Mesenchymal stem cell (in vitro differentiated cells and primary cell): ENCODE data around the gene CYP19A1.

Source experiments
- DNase-seq: peaks from one replicate; pipeline ENCODE4 v3.0.0-alpha.2; 2013
- H2AFZ ChIP-seq: one replicate; pipeline ENCODE4 v1.6.1; 2013; ENCODE audit warnings: low read depth, mild to moderate bottlenecking, control low read depth, inconsistent platforms, low read length, moderate library complexity
- H2AK5ac ChIP-seq: 2 replicates; pipeline ENCODE4 v1.6.1; 2013; ENCODE audit warnings: low read length, moderate library complexity, mild to moderate bottlenecking, inconsistent platforms; ENCODE audit not compliant: severe bottlenecking
- H2BK120ac ChIP-seq: one replicate; pipeline ENCODE4 v1.6.1; 2013; ENCODE audit warnings: low read depth, mild to moderate bottlenecking, inconsistent platforms, low read length, moderate library complexity
- H2BK12ac ChIP-seq, 2 experiments: one replicate each; pipeline ENCODE4 v1.6.1; 2013; ENCODE audit warnings: inconsistent platforms in 2 of 2, low read length in 2 of 2, mild to moderate bottlenecking in 2 of 2, moderate library complexity in 2 of 2, control low read depth in 1 of 2
- H2BK15ac ChIP-seq: one replicate; pipeline ENCODE4 v1.6.1; 2013; ENCODE audit warnings: mild to moderate bottlenecking, low read depth, inconsistent platforms; ENCODE audit not compliant: poor library complexity, severe bottlenecking
- H2BK5ac ChIP-seq: 2 replicates; pipeline ENCODE4 v1.6.1; 2013; ENCODE audit warnings: low read depth, mild to moderate bottlenecking, low read length, control low read depth, inconsistent platforms; ENCODE audit not compliant: poor library complexity, severe bottlenecking
- H3K14ac ChIP-seq, 2 experiments: one replicate each; pipeline ENCODE4 v1.6.1; 2013; ENCODE audit warnings: inconsistent platforms in 2 of 2, low read length in 2 of 2, control low read depth in 1 of 2, mild to moderate bottlenecking in 1 of 2, moderate library complexity in 1 of 2
- H3K18ac ChIP-seq, 2 experiments: one replicate each; pipeline ENCODE4 v1.6.1; 2013; ENCODE audit warnings: inconsistent platforms in 2 of 2, low read length in 2 of 2, control low read depth in 1 of 2, low read depth in 1 of 2, mild to moderate bottlenecking in 1 of 2
- H3K23ac ChIP-seq, 2 experiments: one replicate each; pipeline ENCODE4 v1.6.1; 2013; ENCODE audit warnings: inconsistent platforms in 2 of 2, low read length in 2 of 2, mild to moderate bottlenecking in 2 of 2, moderate library complexity in 2 of 2, control low read depth in 1 of 2
- H3K27ac ChIP-seq: 2 replicates; pipeline ENCODE4 v1.5.1; 2013; ENCODE audit warnings: mild to moderate bottlenecking, moderate library complexity, low read length, control low read depth, inconsistent platforms; ENCODE audit not compliant: poor library complexity, severe bottlenecking
- H3K27me3 ChIP-seq, 2 experiments: 2 replicates each; pipeline versions ENCODE4 v1.6.1 to v1.7.0; 2013; ENCODE audit warnings: low read length in 2 of 2, mild to moderate bottlenecking in 2 of 2, moderate library complexity in 2 of 2, control low read depth in 1 of 2, inconsistent platforms in 1 of 2; ENCODE audit not compliant: control insufficient read depth in 1 of 2, insufficient read depth in 1 of 2
- H3K36me3 ChIP-seq, 2 experiments: 2 replicates each; pipeline versions ENCODE4 v1.6.1 to v1.7.0; 2013; ENCODE audit warnings: low read length in 2 of 2, control low read depth in 1 of 2, inconsistent platforms in 1 of 2, low read depth in 1 of 2, mild to moderate bottlenecking in 1 of 2; ENCODE audit not compliant: insufficient read depth in 2 of 2, control insufficient read depth in 1 of 2
- H3K4ac ChIP-seq, 2 experiments: one replicate each; pipeline ENCODE4 v1.6.1; 2013; ENCODE audit warnings: inconsistent platforms in 2 of 2, low read length in 2 of 2, mild to moderate bottlenecking in 2 of 2, moderate library complexity in 2 of 2, control low read depth in 1 of 2, low read depth in 1 of 2
- H3K4me1 ChIP-seq: 2 replicates; pipeline ENCODE4 v1.6.1; 2013; ENCODE audit warnings: low read depth, low read length, control low read depth; ENCODE audit not compliant: control insufficient read depth, insufficient read depth
- H3K4me2 ChIP-seq: 2 replicates; pipeline ENCODE4 v1.6.1; 2013; ENCODE audit warnings: low read length, mild to moderate bottlenecking, inconsistent platforms; ENCODE audit not compliant: poor library complexity, severe bottlenecking
- H3K4me3 ChIP-seq, 2 experiments: 2 replicates each; pipeline versions ENCODE4 v1.5.1 to v1.7.0; 2013; ENCODE audit warnings: low read length in 2 of 2, mild to moderate bottlenecking in 2 of 2, control low read depth in 1 of 2, low read depth in 1 of 2; ENCODE audit not compliant: insufficient read depth in 1 of 2
- H3K79me1 ChIP-seq: replicated peaks from 2 replicates; pipeline ENCODE4 v1.6.1; 2013; ENCODE audit warnings: mild to moderate bottlenecking, control low read depth, low read length, inconsistent platforms; ENCODE audit not compliant: poor library complexity, severe bottlenecking
- H3K9ac ChIP-seq: 2 replicates; pipeline ENCODE4 v1.7.0; 2013; ENCODE audit warnings: mild to moderate bottlenecking, low read length, moderate library complexity
- H3K9me3 ChIP-seq: 2 replicates; pipeline ENCODE4 v1.7.0; 2013; ENCODE audit warnings: mild to moderate bottlenecking, low read length; ENCODE audit not compliant: control insufficient read depth
- H4K8ac ChIP-seq: one replicate; pipeline ENCODE4 v1.6.1; 2013; ENCODE audit warnings: inconsistent platforms, mild to moderate bottlenecking, low read length, moderate library complexity
- H4K91ac ChIP-seq: one replicate; pipeline ENCODE4 v1.6.1; 2013; ENCODE audit warnings: mild to moderate bottlenecking, low read length, inconsistent platforms
- WGBS: methylation state at CpG from one replicate; pipeline ENCODE4 v1.1.7; 2013; ENCODE audit warnings: mixed read lengths; 5-methylcytosine and 5-hydroxymethylcytosine counted together

Gene CYP19A1

GRCh38 chr15:51348688-51349087, 10.3 kb upstream of the CYP19A1 start:
- Histone ChIP-seq H3K18ac (no peak overlapping the region), H3K14ac (no peak overlapping the region), H4K8ac (no peak overlapping the region), H2BK12ac (no peak overlapping the region), H2AFZ (no peak overlapping the region), H2BK15ac (no peak overlapping the region), H3K36me3 (no peaks in the 10 kb centered on the region), H3K4me2 (no peak overlapping the region), H3K27ac (no peak overlapping the region), H2AK5ac (no peak overlapping the region), H2BK5ac (no peak overlapping the region), H3K27me3 (peaks cover 0 to 21% of the 10 kb centered on the region in 2 experiments), H3K23ac (no peak overlapping the region), H3K79me1 (no peaks in the 10 kb centered on the region), H3K4me1 (no peaks in the 10 kb centered on the region), H3K4me3 (peak overlapping the region in 1 of 2 experiments; percentile 49), H3K9ac (no peak overlapping the region), H3K4ac (no peak overlapping the region), H2BK120ac (no peak overlapping the region), H3K9me3 (no peaks in the 10 kb centered on the region), H4K91ac (no peak overlapping the region)
- no peak for DNase-seq
- 92% methylated on average over 4 of the region's 5 CpGs for WGBS

- Histone ChIP-seq H3K9ac (no peak overlapping the region), H4K8ac (no peak overlapping the region), H2BK120ac (no peak overlapping the region), H3K4me3 (no peak overlapping the region), H3K4me1 (peaks cover 9% of the 10 kb centered on the region), H2AK5ac (no peak overlapping the region), H3K4ac (no peak overlapping the region), H3K9me3 (no peaks in the 10 kb centered on the region), H2AFZ (no peak overlapping the region), H2BK12ac (no peak overlapping the region), H4K91ac (no peak overlapping the region), H2BK5ac (no peak overlapping the region), H3K18ac (no peak overlapping the region), H2BK15ac (no peak overlapping the region), H3K23ac (no peak overlapping the region), H3K79me1 (no peaks in the 10 kb centered on the region), H3K27me3 (peaks cover 15 to 28% of the 10 kb centered on the region in 2 experiments), H3K36me3 (no peaks in the 10 kb centered on the region), H3K14ac (no peak overlapping the region), H3K27ac (no peak overlapping the region), H3K4me2 (no peak overlapping the region)
- WGBS, result no CpG with 5 or more reads among the region's 3 CpGs
- DNase-seq, result no peak
Observed at GRCh38 chr15:51346136-51346535, 7.7 kb upstream of the CYP19A1 start.

GRCh38 chr15:51343466-51343865, 5.1 kb upstream of the CYP19A1 start:
- H2AFZ ChIP-seq, result no peak overlapping the region
- no peak overlapping the region for H2BK12ac ChIP-seq
- no peak overlapping the region for H3K27ac ChIP-seq
- no peaks in the 10 kb centered on the region for H3K36me3 ChIP-seq
- no peak overlapping the region for H4K8ac ChIP-seq
- H3K4me3 ChIP-seq, result no peak overlapping the region
- no peak overlapping the region for H3K18ac ChIP-seq
- H3K4ac ChIP-seq, result no peak overlapping the region
- no peak overlapping the region for H3K23ac ChIP-seq
- no peak overlapping the region for H2BK5ac ChIP-seq
- H3K4me2 ChIP-seq, result no peak overlapping the region
- peaks cover 32 to 39% of the 10 kb centered on the region in 2 experiments for H3K27me3 ChIP-seq
- no peaks in the 10 kb centered on the region for H3K79me1 ChIP-seq
- H2AK5ac ChIP-seq, result no peak overlapping the region
- no peak overlapping the region for H3K14ac ChIP-seq
- H4K91ac ChIP-seq, result no peak overlapping the region
- no peak overlapping the region for H2BK15ac ChIP-seq
- H3K4me1 ChIP-seq, result peaks cover 9% of the 10 kb centered on the region
- no peak overlapping the region for H2BK120ac ChIP-seq
- no peak overlapping the region for H3K9ac ChIP-seq
- DNase-seq, result no peak
- H3K9me3 ChIP-seq, result no peaks in the 10 kb centered on the region
- WGBS, result 94% methylated on average over 4 of the region's 4 CpGs

- H3K4ac ChIP-seq, result no peak overlapping the region
- H3K27me3 ChIP-seq, result peaks cover 32 to 49% of the 10 kb centered on the region in 2 experiments
- no peak for DNase-seq
- H2BK15ac ChIP-seq, result no peak overlapping the region
- H2AK5ac ChIP-seq, result no peak overlapping the region
- H2BK120ac ChIP-seq, result no peak overlapping the region
- no peaks in the 10 kb centered on the region for H3K9me3 ChIP-seq
- H3K4me3 ChIP-seq, result peak overlapping the region in 1 of 2 experiments; percentile 71
- no peak overlapping the region for H3K14ac ChIP-seq
- H3K18ac ChIP-seq, result no peak overlapping the region
- H3K9ac ChIP-seq, result peak overlapping the region; percentile 48
- no peak overlapping the region for H2BK5ac ChIP-seq
- no peaks in the 10 kb centered on the region for H3K79me1 ChIP-seq
- H3K36me3 ChIP-seq, result no peaks in the 10 kb centered on the region
- H3K27ac ChIP-seq, result no peak overlapping the region
- H3K4me1 ChIP-seq, result peaks cover 9% of the 10 kb centered on the region
- no peak overlapping the region for H2AFZ ChIP-seq
- H3K23ac ChIP-seq, result no peak overlapping the region
- no peak overlapping the region for H4K91ac ChIP-seq
- WGBS, result 66% methylated on average over 16 of the region's 16 CpGs
- H4K8ac ChIP-seq, result no peak overlapping the region
- no peak overlapping the region for H3K4me2 ChIP-seq
- no peak overlapping the region for H2BK12ac ChIP-seq
Observed at GRCh38 chr15:51342227-51342999, 4.0 kb upstream of the CYP19A1 start.
